HG02798 (cell line): ENCODE results near the gene ECD.
"Not testable (repeated sequence)": the region's sequence is repeated elsewhere in the genome, so short reads cannot be mapped to it uniquely, and the experiment has no call there.

Experiments
- ATAC-seq: cut with Tn5 transposase; IDR thresholded peaks from one replicate; pipeline ENCODE4 v1.9.1; 2021; ENCODE audit warnings: mild to moderate bottlenecking; ENCODE audit not compliant: unreplicated experiment, poor library complexity

The ECD gene

GRCh38 chr10:73161662-73162061 is 6.1 kb downstream of the ECD start:
- no peak for ATAC-seq

DNA sequence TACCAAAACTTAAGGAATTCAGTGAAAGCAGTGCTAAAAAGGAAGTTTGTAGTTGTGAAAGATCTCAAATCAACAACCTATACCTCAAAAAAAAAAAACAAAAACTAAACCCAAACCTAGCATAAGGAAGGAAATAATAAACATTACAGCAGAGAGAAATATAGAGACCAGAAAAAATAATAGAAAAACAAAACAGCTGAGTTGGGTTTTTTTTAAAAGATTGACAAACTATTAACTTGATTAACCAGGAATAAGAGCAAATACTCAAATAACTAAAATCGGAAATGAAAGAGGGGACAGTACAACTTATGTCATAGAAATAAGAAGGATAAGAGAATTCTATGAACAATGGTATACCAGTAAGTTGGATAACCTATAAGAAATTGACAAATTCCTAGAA is 6.7 kb downstream of the ECD start:
- ATAC-seq: no peak

DNA sequence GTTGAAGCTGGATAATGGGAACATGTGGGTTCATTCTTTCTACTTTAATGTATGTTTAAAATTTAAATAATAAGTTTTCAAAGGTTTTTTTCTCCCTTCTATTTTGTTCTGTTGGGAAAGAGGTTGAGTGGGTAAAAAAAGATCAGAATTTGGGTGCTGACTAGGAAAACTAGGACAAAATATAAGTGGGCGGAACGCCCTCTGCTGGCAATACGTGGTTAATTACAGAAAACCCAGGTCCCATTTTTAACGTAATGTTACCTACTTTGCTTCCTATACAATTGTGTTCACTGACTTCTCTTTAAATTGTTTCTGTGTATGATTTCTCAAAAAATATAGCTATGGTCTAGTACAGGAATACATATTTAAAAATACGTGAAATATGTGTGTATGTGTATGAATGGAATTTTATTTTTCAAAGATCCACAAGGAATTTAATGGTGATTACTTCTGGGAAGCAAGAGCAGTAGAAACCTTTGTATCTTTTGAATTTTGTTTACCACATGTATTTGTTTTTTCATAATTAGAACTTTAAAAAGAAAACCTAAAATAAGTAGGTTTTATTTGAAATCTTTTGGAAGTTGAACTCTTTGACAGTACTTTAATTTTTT is 8.7 kb downstream of the ECD start:
- no peak for ATAC-seq

DNA sequence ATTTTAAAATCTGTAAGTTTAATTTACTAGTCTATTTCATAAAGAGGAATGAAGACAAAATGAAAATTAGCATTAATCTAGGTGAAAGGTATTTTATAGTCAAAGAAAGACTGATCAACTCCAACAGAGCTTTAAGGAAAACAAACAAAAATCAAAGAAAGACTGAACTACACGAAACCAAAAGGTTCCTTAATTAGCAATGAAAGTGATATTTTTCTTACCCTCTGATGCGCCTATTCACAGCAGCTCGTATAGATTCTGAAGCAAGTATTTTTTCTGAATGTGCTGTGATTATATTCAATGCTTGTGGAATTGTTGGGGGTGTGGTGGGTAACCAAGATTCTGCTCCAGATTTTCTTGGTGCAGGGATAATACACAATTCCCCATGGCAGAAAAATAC is 11.8 kb downstream of the ECD start:
- no peak for ATAC-seq

DNA sequence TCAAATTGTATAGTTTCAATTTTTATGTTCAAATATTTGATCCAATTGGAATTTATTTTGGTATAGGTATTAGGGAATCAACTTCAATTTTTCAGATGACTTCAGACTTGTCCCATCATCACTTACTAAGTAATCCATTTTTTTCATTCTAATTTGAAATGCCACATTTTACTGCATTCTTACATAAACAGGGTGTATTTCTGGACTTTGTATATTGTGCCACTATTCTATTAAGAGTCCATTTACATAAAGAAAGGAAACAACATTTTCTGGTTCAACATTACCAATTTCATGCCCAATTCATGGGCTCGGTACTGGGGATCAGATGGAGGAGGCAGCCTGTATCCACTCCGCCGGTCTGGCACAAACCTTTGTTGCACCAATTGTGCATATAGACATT is 15.8 kb downstream of the ECD start:
- ATAC-seq: no peak

DNA sequence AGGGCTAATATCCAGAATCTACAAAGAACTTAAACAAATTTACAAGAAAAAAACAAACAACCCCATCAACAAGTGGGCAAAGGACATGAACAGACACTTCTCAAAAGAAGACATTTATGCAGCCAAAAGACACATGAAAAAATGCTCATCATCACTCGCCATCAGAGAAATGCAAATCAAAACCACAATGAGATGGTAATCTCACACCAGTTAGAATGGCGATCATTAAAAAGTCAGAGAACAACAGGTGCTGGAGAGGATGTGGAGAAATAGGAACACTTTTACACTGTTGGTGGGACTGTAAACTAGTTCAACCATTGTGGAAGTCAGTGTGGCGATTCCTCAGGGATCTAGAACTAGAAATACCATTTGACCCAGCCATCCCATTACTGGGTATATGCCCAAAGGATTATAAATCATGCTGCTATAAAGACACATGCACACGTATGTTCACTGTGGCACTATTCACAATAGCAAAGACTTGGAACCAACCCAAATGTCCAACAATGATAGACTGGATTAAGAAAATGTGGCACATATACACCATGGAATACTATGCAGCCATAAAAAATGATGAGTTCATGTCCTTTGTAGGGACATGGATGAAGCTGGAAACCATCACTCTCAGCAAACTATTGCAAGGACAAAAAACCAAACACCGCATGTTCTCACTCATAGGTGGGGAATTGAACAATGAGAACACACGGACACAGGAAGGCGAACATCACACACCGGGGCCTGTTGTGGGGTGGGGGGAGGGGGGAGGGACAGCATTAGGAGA is 17.0 kb downstream of the ECD start:
- not testable (repeated sequence) for ATAC-seq

- ATAC-seq: no peak
Measured at GRCh38 chr10:73141603-73142002, 26.2 kb downstream of the ECD start.

DNA sequence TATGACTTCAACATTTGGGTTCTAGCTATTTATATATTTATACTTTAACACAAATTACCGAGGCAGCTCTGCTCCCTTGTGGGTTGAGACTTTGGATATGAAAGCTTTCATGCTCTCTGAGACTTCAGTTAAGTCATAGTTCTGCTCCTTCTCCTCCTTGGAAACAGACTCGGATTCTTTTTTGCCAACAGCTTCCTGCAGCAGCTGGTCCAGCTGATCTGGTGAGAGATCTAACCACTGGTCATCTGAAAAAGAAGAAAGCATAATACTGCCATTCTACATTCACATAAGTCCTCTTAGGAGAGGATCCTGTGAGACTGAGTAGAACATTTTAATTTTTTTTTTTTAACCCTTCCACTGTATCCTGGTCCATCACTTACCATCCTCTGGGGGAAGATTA is 28.6 kb downstream of the ECD start:
- no peak for ATAC-seq

GRCh38 chr10:73136627-73137026 is 31.2 kb downstream of the ECD start:
- ATAC-seq: no peak

DNA sequence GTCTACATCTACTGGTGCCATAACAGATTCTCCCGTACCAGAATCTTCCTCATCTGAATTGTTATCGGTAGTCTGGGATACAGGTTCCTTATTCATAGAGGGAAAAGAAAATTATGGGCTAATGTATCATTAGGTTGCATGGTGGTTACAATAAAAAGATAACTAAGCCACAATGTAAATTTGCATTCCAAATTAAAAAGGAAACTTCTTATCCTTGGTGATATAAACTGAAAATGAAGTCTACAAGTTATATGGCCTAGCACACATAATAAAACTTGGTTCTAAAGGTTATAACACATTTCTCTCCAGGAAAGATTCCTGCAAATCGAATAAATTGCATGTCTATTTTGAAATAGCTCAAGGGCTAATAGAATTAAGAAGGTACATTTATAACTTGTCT is 33.1 kb downstream of the ECD start:
- no peak for ATAC-seq

GRCh38 chr10:73131913-73132686 is 35.7 kb downstream of the ECD start:
- ATAC-seq: no peak

GRCh38 chr10:73131301-73131700 is 36.5 kb downstream of the ECD start:
- ATAC-seq: no peak

DNA sequence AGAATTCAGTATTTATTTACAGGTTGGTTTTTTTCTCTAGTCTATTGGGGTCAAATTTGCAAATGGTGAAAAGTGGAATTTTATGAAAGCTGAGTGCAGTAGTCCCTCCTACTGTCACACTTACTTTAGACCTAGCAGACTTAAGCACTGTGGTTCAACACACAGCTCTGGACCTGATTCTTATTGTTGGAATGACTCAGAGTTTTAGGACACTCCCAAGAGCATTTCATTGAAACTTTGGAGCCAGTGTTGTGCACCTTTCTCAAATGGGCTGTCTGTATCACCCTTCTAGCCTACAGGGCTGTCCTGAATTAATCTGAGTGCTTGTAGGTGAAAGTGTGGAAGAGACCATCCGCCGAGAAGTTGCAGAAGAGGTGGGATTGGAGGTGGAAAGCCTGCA is 41.5 kb downstream of the ECD start:
- ATAC-seq: no peak

GRCh38 chr10:73119952-73120351 is 47.9 kb downstream of the ECD start:
- ATAC-seq: no peak

DNA sequence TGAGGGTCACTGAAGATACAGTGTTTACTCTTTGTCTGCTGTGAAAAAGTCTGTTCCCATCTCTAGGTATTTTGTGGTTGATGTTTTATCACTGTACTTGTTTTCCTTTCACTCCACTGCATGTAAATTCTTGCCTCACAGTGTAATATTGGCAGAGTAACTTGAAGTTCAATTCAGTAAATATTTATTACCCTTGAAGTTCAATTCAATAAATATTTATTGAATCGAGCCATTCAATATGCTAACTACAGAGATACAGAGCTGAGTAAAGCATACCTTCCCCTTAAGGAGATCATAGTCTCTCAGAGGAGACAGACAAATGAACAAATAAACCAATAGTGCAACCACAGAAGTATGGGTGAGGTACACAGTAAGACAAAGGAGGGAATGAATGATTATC is 48.4 kb downstream of the ECD start:
- no peak for ATAC-seq

DNA sequence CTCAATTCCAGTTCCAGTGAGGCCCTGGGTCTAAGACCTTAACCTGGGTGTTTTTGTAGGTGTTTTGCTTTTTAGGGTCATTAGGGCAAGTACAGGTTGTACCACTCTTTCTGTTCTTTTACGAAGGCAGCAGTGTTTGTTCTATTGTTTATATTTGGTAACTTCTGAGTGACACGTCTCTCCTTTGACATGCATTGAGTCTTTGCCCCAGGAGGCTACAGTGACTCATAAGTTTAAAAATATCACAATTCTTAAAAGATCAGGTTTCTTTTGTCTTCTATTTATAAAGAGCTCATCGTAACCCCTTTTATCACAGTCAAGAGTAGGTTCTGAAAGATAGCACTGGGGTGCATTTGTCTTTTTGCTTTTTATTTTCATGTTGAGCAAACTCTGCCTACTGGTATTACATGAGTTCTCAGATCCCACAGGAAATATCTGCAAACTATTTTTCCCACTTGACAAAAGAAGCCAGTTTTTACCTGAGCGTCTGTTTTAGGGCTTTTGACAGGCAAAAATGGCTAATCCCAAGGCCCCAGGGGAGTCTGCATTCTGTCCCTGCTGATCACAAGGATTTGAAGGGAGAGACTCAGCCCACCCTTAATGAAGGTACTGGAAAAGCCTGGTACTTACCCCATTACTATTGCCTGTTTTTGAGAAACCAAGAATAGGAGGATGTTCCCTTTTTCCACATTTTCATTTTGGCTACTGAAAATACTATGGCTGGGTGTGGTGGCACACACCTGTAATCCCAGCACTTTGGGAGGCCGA is 49.6 kb downstream of the ECD start:
- ATAC-seq: peak; percentile 85

DNA sequence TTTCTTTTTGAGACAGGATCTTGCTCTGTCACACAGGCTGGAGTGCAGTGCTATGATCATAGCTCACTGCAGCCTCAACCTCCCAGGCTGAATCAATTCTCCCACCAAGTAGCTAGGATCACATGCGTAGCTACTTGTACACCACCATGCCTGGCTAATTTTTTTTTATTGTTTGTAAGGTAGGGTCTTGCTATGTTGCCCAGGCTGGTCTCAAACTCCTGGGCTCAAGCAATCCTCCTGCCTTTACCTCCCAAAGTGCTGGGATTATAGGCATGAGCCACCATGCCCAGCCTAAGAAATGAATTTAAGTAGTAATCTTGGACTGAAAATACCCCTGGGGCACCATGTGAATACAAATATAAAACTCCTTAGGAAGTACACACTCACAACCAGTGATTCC is 51.8 kb downstream of the ECD start:
- ATAC-seq: no peak

DNA sequence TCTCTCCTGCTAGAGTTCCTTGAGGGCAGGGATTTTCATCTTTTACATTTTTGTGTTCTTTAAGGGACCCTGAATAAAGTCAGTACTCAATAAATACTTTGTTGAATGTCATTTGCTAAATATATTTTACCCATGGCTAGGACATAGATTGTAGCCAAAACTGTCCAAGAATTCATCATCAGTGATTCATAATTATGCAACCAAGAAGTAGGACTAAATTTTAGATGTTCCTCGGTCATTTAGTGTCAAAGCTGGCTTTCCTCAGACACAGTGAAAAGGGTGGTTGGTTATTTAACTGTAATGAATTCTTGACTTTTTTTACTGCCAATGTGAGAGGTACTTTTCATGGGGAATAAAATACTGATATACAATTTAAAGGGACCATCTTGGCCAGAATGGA is 54.3 kb downstream of the ECD start:
- no peak for ATAC-seq

DNA sequence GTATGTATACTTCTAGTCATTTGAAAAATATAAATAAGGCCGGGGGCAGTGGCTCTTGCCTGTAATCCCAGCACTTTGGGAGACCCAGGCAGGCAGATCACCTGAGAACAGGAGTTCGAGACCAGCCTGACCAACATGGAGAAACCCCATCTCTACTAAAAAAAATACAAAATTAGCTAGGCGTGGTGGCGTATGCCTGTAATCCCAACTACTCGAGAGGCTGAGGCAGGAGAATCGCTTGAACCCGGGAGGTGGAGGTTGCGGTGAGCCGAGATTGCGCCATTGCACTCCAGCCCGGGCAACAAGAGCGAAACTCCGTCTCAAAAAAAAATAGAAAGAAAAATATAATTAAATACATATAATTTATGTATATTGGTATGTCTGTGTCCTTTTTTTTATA is 55.8 kb downstream of the ECD start:
- ATAC-seq: not testable (repeated sequence)

- peak; percentile 90 for ATAC-seq
Measured at GRCh38 chr10:73110345-73110849, 57.4 kb downstream of the ECD start, which contains the start of gene NUDT13. Gene NUDT13 (plus strand): TSS chr10:73110455. CDS start chr10:73114366, 3,911 bp downstream.
